HCT116 (cell line): ENCODE results near the gene SHISA6. TPM values are rescaled to one million over a fixed set of nuclear protein-coding genes. Genes with fewer than 3 reads are reported as not detected.

Experiments used
- ATAC-seq: fragments of 200-7000 bp; cut with Tn5 transposase; 2 replicates; pipeline ENCODE4 v1.9.1; 2020; ENCODE audit warnings: mild to moderate bottlenecking, moderate library complexity
- BruUV-seq: library from RNA; stranded (reverse); fragments of 400-500 nt; replicated peaks from 2 replicates; lab custom pipeline; 2021; lab: Mats Ljungman, UMichigan
- CTCF ChIA-PET: fragments of 300-600 bp; sonication (Branson Sonifier 250); formaldehyde crosslinking; loops from one replicate; lab custom pipeline; 2021; ENCODE audit warnings: antibody characterized with exemption; lab: Charles Lee
- POLR2A ChIA-PET: fragments of 300-600, 350-600 bp; sonication (Branson Sonifier 250); formaldehyde crosslinking; loops from one replicate; lab custom pipeline; 2021; ENCODE audit warnings: antibody characterized with exemption; lab: Charles Lee
- RAD21 ChIA-PET, 2 experiments: fragments of 300-600 bp; sonication (Branson Sonifier 250); formaldehyde crosslinking; loops; one replicate each; lab custom pipeline; 2023; ENCODE audit warnings: low total read pairs in 2 of 2; ENCODE audit not compliant: uncharacterized antibody in 2 of 2, unreplicated experiment in 2 of 2, low non-redundant PET in 1 of 2; lab: Charles Lee
- DNase-seq: peaks from one replicate; pipeline ENCODE4 v3.0.0-alpha.2; 2010; ENCODE audit warnings: low read depth, low spot score
- H2AFZ ChIP-seq: fragments of 200-600 bp; shearing (Covaris generic), sonication (generic); 2 replicates; pipeline ENCODE4 v1.6.1; 2017; ENCODE audit warnings: low read depth, mixed run types, mixed read lengths, antibody characterized with exemption, low read length; ENCODE audit not compliant: poor library complexity, severe bottlenecking
- H3K27ac ChIP-seq: 2 replicates; pipeline ENCODE4 v1.5.1; 2012; ENCODE audit warnings: low read depth, low read length
- H3K27me3 ChIP-seq: fragments of 200-600 bp; sonication (generic); 2 replicates; pipeline ENCODE4 v1.6.1; 2016; ENCODE audit warnings: mixed run types, low read length, mixed read lengths; ENCODE audit not compliant: insufficient read depth
- H3K36me3 ChIP-seq, 2 experiments: fragments of 200-500 bp in 1 of 2; fragments of 200-600 bp in 1 of 2; sonication (Bioruptor generic) in 1 of 2; sonication (generic) in 1 of 2; 2 replicates each; pipeline versions ENCODE4 v1.5.1 to v1.6.1; 2014 to 2016; ENCODE audit warnings: low read length in 2 of 2, inconsistent platforms in 1 of 2, mixed read lengths in 1 of 2, mixed run types in 1 of 2; ENCODE audit not compliant: insufficient read depth in 2 of 2, control insufficient read depth in 1 of 2
- H3K4me1 ChIP-seq, 2 experiments: fragments of 200-600 bp in 1 of 2; sonication (generic) in 1 of 2; 2 replicates each; pipeline versions ENCODE4 v1.5.1 to v1.6.1; 2012 to 2017; ENCODE audit warnings: low read length in 2 of 2, inconsistent platforms in 1 of 2, mild to moderate bottlenecking in 1 of 2, mixed read lengths in 1 of 2, mixed run types in 1 of 2, moderate library complexity in 1 of 2; ENCODE audit not compliant: insufficient read depth in 2 of 2, control insufficient read depth in 1 of 2
- H3K4me2 ChIP-seq: fragments of 200-600 bp; sonication (generic); 2 replicates; pipeline ENCODE4 v1.6.1; 2017; ENCODE audit warnings: mixed run types, low read length, mixed read lengths
- H3K4me3 ChIP-seq, 2 experiments: fragments of 200-600 bp in 1 of 2; sonication (generic) in 1 of 2; replicated peaks in 1 of 2; 2 replicates each; pipeline ENCODE4 v1.5.1; 2011 to 2016; ENCODE audit warnings: low read length in 2 of 2, control low read depth in 1 of 2, low read depth in 1 of 2, mild to moderate bottlenecking in 1 of 2, mixed read lengths in 1 of 2, mixed run types in 1 of 2
- H3K79me2 ChIP-seq: fragments of 200-600 bp; sonication (generic); 2 replicates; pipeline ENCODE4 v1.6.1; 2017; ENCODE audit warnings: mild to moderate bottlenecking, mixed run types, low read length, moderate library complexity, mixed read lengths; ENCODE audit not compliant: insufficient read depth
- H3K9ac ChIP-seq: fragments of 200-600 bp; sonication (generic); 2 replicates; pipeline ENCODE4 v1.6.1; 2016; ENCODE audit warnings: low read length, mixed read lengths
- H3K9me2 ChIP-seq: fragments of 200-600 bp; sonication (generic), shearing (Covaris generic); 2 replicates; pipeline ENCODE4 v1.6.1; 2017; ENCODE audit warnings: mixed run types, mild to moderate bottlenecking, moderate library complexity; ENCODE audit not compliant: insufficient read depth
- H3K9me3 ChIP-seq, 2 experiments: fragments of 200-500 bp in 1 of 2; fragments of 200-600 bp in 1 of 2; sonication (Bioruptor generic) in 1 of 2; sonication (generic) in 1 of 2; 2 replicates each; pipeline ENCODE4 v1.6.1; 2014 to 2017; ENCODE audit warnings: low read length in 2 of 2, mixed read lengths in 2 of 2, inconsistent platforms in 1 of 2, low read depth in 1 of 2, mild to moderate bottlenecking in 1 of 2, mixed run types in 1 of 2, moderate library complexity in 1 of 2; ENCODE audit not compliant: control insufficient read depth in 1 of 2, insufficient read depth in 1 of 2
- H4K20me1 ChIP-seq: fragments of 200-600 bp; sonication (generic), shearing (Covaris generic); 2 replicates; pipeline ENCODE4 v1.6.1; 2017; ENCODE audit warnings: mixed run types, mild to moderate bottlenecking, moderate library complexity; ENCODE audit not compliant: insufficient read depth
- CEBPB ChIP-seq: IDR thresholded peaks from 2 replicates; pipeline ENCODE4 v1.6.1; 2012; ENCODE audit warnings: low read depth
- ELF1 ChIP-seq: IDR thresholded peaks from 2 replicates; pipeline ENCODE4 v1.6.1; 2012; ENCODE audit warnings: low read depth, borderline replicate concordance
- EZH2phosphoT487 ChIP-seq: fragments of 200-600 bp; IDR thresholded peaks from 2 replicates; pipeline ENCODE4 v1.6.1; 2018; ENCODE audit warnings: antibody characterized with exemption, borderline replicate concordance
- FOSL1 ChIP-seq: IDR thresholded peaks from 2 replicates; pipeline ENCODE4 v1.6.1; 2012; ENCODE audit warnings: low read depth
- MAX ChIP-seq: IDR thresholded peaks from 2 replicates; pipeline ENCODE4 v1.6.1; 2012
- POLR2AphosphoS5 ChIP-seq: IDR thresholded peaks from 2 replicates; pipeline ENCODE4 v1.6.1; 2011; ENCODE audit warnings: mild to moderate bottlenecking, low read depth, low read length, moderate library complexity
- RAD21 ChIP-seq: IDR thresholded peaks from 2 replicates; pipeline ENCODE4 v1.6.1; 2012; ENCODE audit warnings: low read depth, mild to moderate bottlenecking
- SIN3A ChIP-seq: IDR thresholded peaks from 2 replicates; pipeline ENCODE4 v1.6.1; 2012; ENCODE audit warnings: low read depth
- YY1 ChIP-seq: IDR thresholded peaks from 2 replicates; pipeline ENCODE4 v1.6.1; 2011; ENCODE audit warnings: low read length, low read depth, moderate library complexity, mild to moderate bottlenecking; ENCODE audit not compliant: insufficient replicate concordance; ENCODE audit errors: extremely low read depth
- ZBTB33 ChIP-seq: IDR thresholded peaks from 2 replicates; pipeline ENCODE4 v1.6.1; 2011; ENCODE audit warnings: mild to moderate bottlenecking, low read length, moderate library complexity; ENCODE audit not compliant: insufficient replicate concordance; ENCODE audit errors: extremely low read depth
- ZFX ChIP-seq: fragments of 450-650 bp; IDR thresholded peaks from 2 replicates; pipeline ENCODE4 v1.6.1; 2017
- ZNF274 ChIP-seq: fragments of 200-500 bp; sonication (Bioruptor generic); IDR thresholded peaks from 2 replicates; pipeline ENCODE4 v1.6.1; 2014; ENCODE audit warnings: mild to moderate bottlenecking, low read depth, low read length, inconsistent platforms
- intact Hi-C: fragments of 100-400 bp; cut with micrococcal nuclease; formaldehyde crosslinking; loops from 2 replicates; pipeline ENCODE4 v1.10.0; 2022
- total RNA-seq: library from RNA; stranded (reverse); gene quantifications from one replicate; pipeline ENCODE4 v1.2.1, GENCODE V29; 2021; ENCODE audit not compliant: unreplicated experiment
- TF ChIP-seq, protein P1 (sequence below), 3 experiments: fragments of 200-600 bp in 1 of 3; sonication (generic) in 1 of 3; IDR thresholded peaks in 2 of 3; conservative IDR thresholded peaks in 1 of 3; 2 replicates each; pipeline ENCODE4 v1.5.1; 2012 to 2017; ENCODE audit warnings: low read depth in 2 of 3, low read length in 2 of 3, antibody characterized with exemption in 1 of 3, borderline replicate concordance in 1 of 3, control low read depth in 1 of 3, mild to moderate bottlenecking in 1 of 3, mixed read lengths in 1 of 3, mixed run types in 1 of 3, moderate library complexity in 1 of 3; ENCODE audit not compliant: insufficient read depth in 1 of 3
- TF ChIP-seq, protein P2 (sequence below): IDR thresholded peaks from 2 replicates; pipeline ENCODE4 v1.6.1; 2012

The SHISA6 gene
- total RNA-seq, 1 experiment from 2014 or later, result not detected

GRCh38 chr17:11441004-11441403 is 200.0 kb downstream of the SHISA6 start:
- no TSS peak for BruUV-seq
- RAD21 ChIA-PET, result no interaction called here

More at GRCh38 chr17:11441004-11441403, 200.0 kb downstream of the SHISA6 start:
- intact Hi-C loops, result no loop called here
- no peaks in the 10 kb centered on the region for H3K79me2 ChIP-seq
- H3K4me2 ChIP-seq, result no peak overlapping the region
- DNase-seq, result no peak
- POLR2A ChIA-PET, result no interaction called here
- TF ChIP-seq YY1 (no peak), EZH2phosphoT487 (no peak), ELF1 (no peak), ZNF274 (no peak), FOSL1 (no peak), SIN3A (no peak), ZFX (no peak), ZBTB33 (no peak), POLR2AphosphoS5 (no peak), RAD21 (no peak), MAX (no peak), CEBPB (no peak)
- TF ChIP-seq, protein P1, sequence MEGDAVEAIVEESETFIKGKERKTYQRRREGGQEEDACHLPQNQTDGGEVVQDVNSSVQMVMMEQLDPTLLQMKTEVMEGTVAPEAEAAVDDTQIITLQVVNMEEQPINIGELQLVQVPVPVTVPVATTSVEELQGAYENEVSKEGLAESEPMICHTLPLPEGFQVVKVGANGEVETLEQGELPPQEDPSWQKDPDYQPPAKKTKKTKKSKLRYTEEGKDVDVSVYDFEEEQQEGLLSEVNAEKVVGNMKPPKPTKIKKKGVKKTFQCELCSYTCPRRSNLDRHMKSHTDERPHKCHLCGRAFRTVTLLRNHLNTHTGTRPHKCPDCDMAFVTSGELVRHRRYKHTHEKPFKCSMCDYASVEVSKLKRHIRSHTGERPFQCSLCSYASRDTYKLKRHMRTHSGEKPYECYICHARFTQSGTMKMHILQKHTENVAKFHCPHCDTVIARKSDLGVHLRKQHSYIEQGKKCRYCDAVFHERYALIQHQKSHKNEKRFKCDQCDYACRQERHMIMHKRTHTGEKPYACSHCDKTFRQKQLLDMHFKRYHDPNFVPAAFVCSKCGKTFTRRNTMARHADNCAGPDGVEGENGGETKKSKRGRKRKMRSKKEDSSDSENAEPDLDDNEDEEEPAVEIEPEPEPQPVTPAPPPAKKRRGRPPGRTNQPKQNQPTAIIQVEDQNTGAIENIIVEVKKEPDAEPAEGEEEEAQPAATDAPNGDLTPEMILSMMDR (IDR thresholded peaks at IDR 0.05 in 2 of 3, conservative IDR thresholded peaks at IDR 0.05 in 1 of 3; ENCODE audit: borderline replicate concordance in 1 of 3, insufficient read depth in 1 of 3, low read depth in 2 of 3, low read length in 2 of 3), result no peak
- TF ChIP-seq, protein P2, sequence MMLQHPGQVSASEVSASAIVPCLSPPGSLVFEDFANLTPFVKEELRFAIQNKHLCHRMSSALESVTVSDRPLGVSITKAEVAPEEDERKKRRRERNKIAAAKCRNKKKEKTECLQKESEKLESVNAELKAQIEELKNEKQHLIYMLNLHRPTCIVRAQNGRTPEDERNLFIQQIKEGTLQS, result no peak
- TF ChIP-seq, all 23 proteins: peak for 0
- no peaks in the 10 kb centered on the region for H4K20me1 ChIP-seq
- no peaks in the 10 kb centered on the region for H3K9me2 ChIP-seq
- peaks cover 5 to 31% of the 10 kb centered on the region in 2 experiments; a peak in 2 of 4 replicates for H3K9me3 ChIP-seq
- H2AFZ ChIP-seq, result no peak overlapping the region
- H3K9ac ChIP-seq, result no peak overlapping the region
- no peaks in the 10 kb centered on the region for H3K27me3 ChIP-seq
- no peak overlapping the region for H3K27ac ChIP-seq
- H3K4me3 ChIP-seq, result no peak overlapping the region
- CTCF ChIA-PET, result no interaction called here
- no peaks in the 10 kb centered on the region for H3K4me1 ChIP-seq
- no peaks in the 10 kb centered on the region for H3K36me3 ChIP-seq
- ATAC-seq, result no peak
